Liver (tissue), 9 donors: ENCODE measurements around the gene NKX2-8. TPM values are rescaled to one million over a fixed set of nuclear protein-coding genes. Genes with fewer than 3 reads are reported as not detected.

Experiments used
- DNase-seq: peaks from one replicate; pipeline ENCODE4 v3.0.0-alpha.2; 2017; ENCODE audit warnings: low spot score
- H3K27ac ChIP-seq, 2 donors: one replicate each; pipeline ENCODE4 v1.7.0; 2013; ENCODE audit warnings: inconsistent platforms in 2 of 2, low read length in 2 of 2, control low read depth in 1 of 2, low read depth in 1 of 2, mild to moderate bottlenecking in 1 of 2
- H3K27me3 ChIP-seq, 4 donors: one replicate each; pipeline versions ENCODE4 v1.6.1 to v1.7.0; 2013; ENCODE audit warnings: low read length in 3 of 4, inconsistent platforms in 1 of 4, mild to moderate bottlenecking in 1 of 4, moderate library complexity in 1 of 4; ENCODE audit not compliant: control insufficient read depth in 4 of 4, insufficient read depth in 4 of 4
- H3K36me3 ChIP-seq, 4 donors: one replicate each; pipeline versions ENCODE4 v1.6.1 to v1.7.0; 2013; ENCODE audit warnings: low read length in 3 of 4, mild to moderate bottlenecking in 3 of 4, low read depth in 1 of 4, moderate library complexity in 1 of 4; ENCODE audit not compliant: control insufficient read depth in 4 of 4, insufficient read depth in 3 of 4
- H3K4me1 ChIP-seq, 4 donors: one replicate each; pipeline versions ENCODE4 v1.6.1 to v1.7.0; 2013; ENCODE audit warnings: low read length in 3 of 4, mild to moderate bottlenecking in 3 of 4, moderate library complexity in 1 of 4; ENCODE audit not compliant: control insufficient read depth in 4 of 4, insufficient read depth in 4 of 4
- H3K4me3 ChIP-seq, 3 donors: one replicate each; pipeline versions ENCODE4 v1.6.1 to v1.7.0; 2013; ENCODE audit warnings: low read length in 3 of 3, control low read depth in 1 of 3, low read depth in 1 of 3, mild to moderate bottlenecking in 1 of 3
- H3K9ac ChIP-seq, 2 donors: one replicate each; pipeline ENCODE4 v1.7.0; 2013; ENCODE audit warnings: low read length in 2 of 2, mild to moderate bottlenecking in 2 of 2, moderate library complexity in 2 of 2, control low read depth in 1 of 2, low read depth in 1 of 2
- H3K9me3 ChIP-seq, 4 donors: one replicate each; pipeline versions ENCODE4 v1.6.1 to v1.7.0; 2013; ENCODE audit warnings: low read length in 3 of 4; ENCODE audit not compliant: control insufficient read depth in 4 of 4
- ATF3 ChIP-seq: IDR thresholded peaks from 2 replicates; pipeline ENCODE4 v1.6.1; 2016; ENCODE audit warnings: antibody characterized with exemption
- CTCF ChIP-seq: fragments of 150-350 bp; IDR thresholded peaks from 2 replicates; pipeline ENCODE4 v1.5.1; 2017; ENCODE audit warnings: improper control_type of control experiment, low read depth, low read length; ENCODE audit not compliant: missing input control
- EGR1 ChIP-seq, 2 donors: IDR thresholded peaks; 2 replicates each; pipeline ENCODE4 v1.6.1; 2016 to 2018; ENCODE audit warnings: antibody characterized with exemption in 2 of 2, low read depth in 2 of 2
- FOXA1 ChIP-seq: IDR thresholded peaks from 2 replicates; pipeline ENCODE4 v1.6.1; 2016; ENCODE audit warnings: antibody characterized with exemption
- FOXA2 ChIP-seq: IDR thresholded peaks from 2 replicates; pipeline ENCODE4 v1.6.1; 2016; ENCODE audit warnings: antibody characterized with exemption
- GABPA ChIP-seq, 2 donors: IDR thresholded peaks in 1 of 2; conservative IDR thresholded peaks in 1 of 2; 2 replicates each; pipeline ENCODE4 v1.6.1; 2016; ENCODE audit warnings: antibody characterized with exemption in 2 of 2, mild to moderate bottlenecking in 1 of 2, moderate library complexity in 1 of 2
- HNF4A ChIP-seq, 2 donors: conservative IDR thresholded peaks; 2 replicates each; pipeline ENCODE4 v1.6.1; 2016; ENCODE audit warnings: antibody characterized with exemption in 2 of 2, mild to moderate bottlenecking in 2 of 2
- HNF4G ChIP-seq: IDR thresholded peaks from 2 replicates; pipeline ENCODE4 v1.6.1; 2016; ENCODE audit warnings: antibody characterized with exemption
- JUND ChIP-seq, 2 donors: IDR thresholded peaks; 2 replicates each; pipeline ENCODE4 v1.6.1; 2016; ENCODE audit warnings: antibody characterized with exemption in 2 of 2
- MAX ChIP-seq: IDR thresholded peaks from 2 replicates; pipeline ENCODE4 v1.6.1; 2016; ENCODE audit warnings: antibody characterized with exemption
- NR2F2 ChIP-seq: IDR thresholded peaks from 2 replicates; pipeline ENCODE4 v1.6.1; 2016; ENCODE audit warnings: antibody characterized with exemption
- RAD21 ChIP-seq, 2 donors: IDR thresholded peaks; 2 replicates each; pipeline ENCODE4 v1.6.1; 2016; ENCODE audit warnings: antibody characterized with exemption in 2 of 2, mild to moderate bottlenecking in 2 of 2
- REST ChIP-seq: IDR thresholded peaks from 2 replicates; pipeline ENCODE4 v1.6.1; 2016; ENCODE audit warnings: antibody characterized with exemption, mild to moderate bottlenecking
- RXRA ChIP-seq, 2 donors: IDR thresholded peaks; 2 replicates each; pipeline ENCODE4 v1.6.1; 2017 to 2018; ENCODE audit warnings: antibody characterized with exemption in 2 of 2, mild to moderate bottlenecking in 1 of 2
- SP1 ChIP-seq: IDR thresholded peaks from 2 replicates; pipeline ENCODE4 v1.6.1; 2018; ENCODE audit warnings: antibody characterized with exemption, mild to moderate bottlenecking
- TAF1 ChIP-seq: conservative IDR thresholded peaks from 2 replicates; pipeline ENCODE4 v1.6.1; 2016; ENCODE audit warnings: antibody characterized with exemption, mild to moderate bottlenecking
- YY1 ChIP-seq: IDR thresholded peaks from 2 replicates; pipeline ENCODE4 v1.6.1; 2016; ENCODE audit warnings: antibody characterized with exemption, mild to moderate bottlenecking
- ZBTB33 ChIP-seq: IDR thresholded peaks from 2 replicates; pipeline ENCODE4 v1.6.1; 2016; ENCODE audit warnings: antibody characterized with exemption
- WGBS: extraction: QIAGEN DNeasy Blood & Tissue Kit; methylation state at CpG from one replicate; pipeline ENCODE4 v1.1.7; 2013; 5-methylcytosine and 5-hydroxymethylcytosine counted together
- polyA plus RNA-seq, 2 donors: library from polyadenylated mRNA; stranded (reverse) in 1 of 2; unstranded in 1 of 2; fragments of 200-250 nt in 1 of 2; fragments of >200 nt in 1 of 2; fragmentation: Nextera tagmentation in 1 of 2; extraction: Ambion mirVana in 1 of 2; gene quantifications; one replicate each; pipeline versions ENCODE4 v1.2.1 to v1.2.3, GENCODE V29; 2013 to 2015
- total RNA-seq, 2 donors: library from RNA; depleted of rRNA; stranded (reverse); fragments of >200 nt; gene quantifications; one replicate each; pipeline ENCODE4 v1.2.3, GENCODE V29; 2014
- donor health status: healthy.
- donor health status: healthy.
- donor health status: healthy.
- donor health status: healthy.
- donor health status: healthy.

Gene NKX2-8
- total and polyA plus RNA-seq, 4 donors, result 0.33 TPM; not detected in 3

- H3K4me1 ChIP-seq, result peaks cover 0 to 2% (median 0%) of the 10 kb centered on the region in 4 donors
- WGBS, result 32% methylated on average over 3 of the region's 3 CpGs
- H3K9me3 ChIP-seq, result no peaks in the 10 kb centered on the region
- H3K4me3 ChIP-seq, result no peak overlapping the region
- no peaks in the 10 kb centered on the region for H3K36me3 ChIP-seq
- TF ChIP-seq MAX (no peak), CTCF (no peak), ZBTB33 (no peak), SP1 (no peak), HNF4A (conservative IDR thresholded peaks at IDR 0.05) (no peak), RXRA (IDR thresholded peaks at IDR 0.05) (no peak), HNF4G (no peak), FOXA1 (no peak), TAF1 (no peak), RAD21 (IDR thresholded peaks at IDR 0.05) (no peak), YY1 (no peak), JUND (IDR thresholded peaks at IDR 0.05) (no peak), NR2F2 (no peak)
- H3K27me3 ChIP-seq, result peaks cover 0 to 3% (median 0%) of the 10 kb centered on the region in 4 donors
- DNase-seq, result no peak
- H3K9ac ChIP-seq, result no peak overlapping the region
- H3K27ac ChIP-seq, result no peak overlapping the region
Observed at GRCh38 chr14:36600431-36600830, 18.0 kb upstream of the NKX2-8 start.

- no peak for DNase-seq
- no peak for TF ChIP-seq GABPA (IDR thresholded peaks at IDR 0.05 in 1 of 2, conservative IDR thresholded peaks at IDR 0.05 in 1 of 2)
- TF ChIP-seq CTCF, result no peak
- TF ChIP-seq FOXA1, result no peak
- no peak for TF ChIP-seq EGR1 (IDR thresholded peaks at IDR 0.05; ENCODE audit: low read depth in 2 of 2)
- TF ChIP-seq HNF4A (conservative IDR thresholded peaks at IDR 0.05), result no peak
- no peak for TF ChIP-seq ZBTB33
- TF ChIP-seq TAF1, result no peak
- TF ChIP-seq YY1, result no peak
- no peak for TF ChIP-seq RXRA (IDR thresholded peaks at IDR 0.05)
- TF ChIP-seq JUND (IDR thresholded peaks at IDR 0.05), result no peak
- TF ChIP-seq HNF4G, result no peak
- TF ChIP-seq FOXA2, result no peak
- TF ChIP-seq ATF3, result no peak
- no peak for TF ChIP-seq SP1
- no peak for TF ChIP-seq RAD21 (IDR thresholded peaks at IDR 0.05)
- no peak for TF ChIP-seq NR2F2
- TF ChIP-seq MAX, result no peak
- TF ChIP-seq REST, result no peak
- Histone ChIP-seq H3K27ac (no peak overlapping the region), H3K4me1 (no peaks in the 10 kb centered on the region), H3K9ac (no peak overlapping the region), H3K36me3 (no peaks in the 10 kb centered on the region), H3K9me3 (no peaks in the 10 kb centered on the region), H3K27me3 (peaks cover 0 to 12% (median 6%) of the 10 kb centered on the region in 4 donors), H3K4me3 (no peak overlapping the region)
Observed at GRCh38 chr14:36591482-36591881, 9.1 kb upstream of the NKX2-8 start.
